Astrocyte of the hippocampus (primary cell): ENCODE measurements around the gene COG5.

ENCODE experiments used
- DNase-seq: peaks from one replicate; pipeline ENCODE4 v3.0.0; 2011; ENCODE audit warnings: low read depth, low spot score

COG5 gene

GRCh38 chr7:107463139-107464078, 100.3 kb downstream of the COG5 start:
- peak; percentile 80 for DNase-seq

GRCh38 chr7:107461938-107462533, 101.7 kb downstream of the COG5 start:
- no peak for DNase-seq

GRCh38 chr7:107453388-107453787, 110.3 kb downstream of the COG5 start:
- no peak for DNase-seq

- no peak for DNase-seq
These were observed 112.8 kb downstream of the COG5 start for GRCh38 chr7:107450970-107451369.

GRCh38 chr7:107446988-107447387, 116.7 kb downstream of the COG5 start:
- peak; percentile 18 for DNase-seq

GRCh38 chr7:107446531-107446930, 117.2 kb downstream of the COG5 start:
- peak; percentile 11 for DNase-seq

- no peak for DNase-seq
These were observed 121.0 kb downstream of the COG5 start for GRCh38 chr7:107442678-107443077.

GRCh38 chr7:107441581-107442422, 121.9 kb downstream of the COG5 start:
- no peak for DNase-seq

- DNase-seq, result no peak
These were observed 124.7 kb downstream of the COG5 start for GRCh38 chr7:107439025-107439424.

- DNase-seq, result no peak
These were observed 128.0 kb downstream of the COG5 start for GRCh38 chr7:107435749-107436148.

GRCh38 chr7:107432261-107432660, 131.5 kb downstream of the COG5 start:
- DNase-seq, result no peak

GRCh38 chr7:107430057-107430456, 133.7 kb downstream of the COG5 start:
- no peak for DNase-seq

- no peak for DNase-seq
These were observed 135.1 kb downstream of the COG5 start for GRCh38 chr7:107428642-107429041.

- DNase-seq, result no peak
These were observed 136.3 kb downstream of the COG5 start for GRCh38 chr7:107427462-107427861.

GRCh38 chr7:107414198-107414597, 149.5 kb downstream of the COG5 start:
- DNase-seq, result no peak

- no peak for DNase-seq
These were observed 155.4 kb downstream of the COG5 start for GRCh38 chr7:107408349-107408748.

- DNase-seq, result no peak
These were observed 158.2 kb downstream of the COG5 start for GRCh38 chr7:107405559-107405958.

GRCh38 chr7:107404740-107405537, 158.8 kb downstream of the COG5 start:
- no peak for DNase-seq

- DNase-seq, result no peak
These were observed 165.6 kb downstream of the COG5 start for GRCh38 chr7:107398161-107398560.

- DNase-seq, result no peak
These were observed 166.7 kb downstream of the COG5 start for GRCh38 chr7:107396990-107397389.

- DNase-seq, result no peak
These were observed 167.6 kb downstream of the COG5 start for GRCh38 chr7:107396081-107396480.
